PC-3 (cell line): Measurements from ENCODE around the gene IQCK.

Source experiments
- EZH2 ChIP-seq: fragments of 300-600 bp; sonication (generic); IDR thresholded peaks from one replicate; pipeline ENCODE4 v1.6.1; 2017; ENCODE audit warnings: antibody characterized with exemption, mild to moderate bottlenecking, low read length; ENCODE audit not compliant: unreplicated experiment
- EZH2phosphoT487 ChIP-seq: fragments of 300-600 bp; sonication (generic); IDR thresholded peaks from 2 replicates; pipeline ENCODE4 v1.6.1; 2018; ENCODE audit warnings: mild to moderate bottlenecking, antibody characterized with exemption, low read length, borderline replicate concordance
- TF ChIP-seq, protein P1 (sequence below): fragments of 300-600 bp; sonication (generic); conservative IDR thresholded peaks from 2 replicates; pipeline ENCODE4 v1.5.1; 2017; ENCODE audit warnings: antibody characterized with exemption, low read depth, mild to moderate bottlenecking, low read length

DNA sequence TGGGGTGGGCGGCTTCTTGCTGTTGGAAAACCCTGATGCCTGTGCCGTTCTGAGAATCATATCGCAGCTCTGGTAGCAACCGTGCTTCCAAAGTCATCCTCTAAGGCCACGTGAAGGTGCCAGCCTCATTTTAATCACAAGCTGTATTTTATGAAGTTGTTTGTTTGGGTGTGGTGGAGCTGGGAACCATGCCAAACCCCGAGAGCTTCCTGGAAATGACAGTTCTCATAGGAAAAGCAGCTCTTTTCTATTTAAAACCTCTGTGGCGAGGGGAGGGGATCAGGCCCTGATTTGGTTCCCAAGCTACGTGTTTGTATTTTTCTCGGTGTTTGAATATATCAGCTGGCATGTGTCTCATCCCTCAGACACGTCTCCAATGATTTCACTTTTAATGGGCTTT lies 21.7 kb upstream of the IQCK start:
- TF ChIP-seq, protein P1, sequence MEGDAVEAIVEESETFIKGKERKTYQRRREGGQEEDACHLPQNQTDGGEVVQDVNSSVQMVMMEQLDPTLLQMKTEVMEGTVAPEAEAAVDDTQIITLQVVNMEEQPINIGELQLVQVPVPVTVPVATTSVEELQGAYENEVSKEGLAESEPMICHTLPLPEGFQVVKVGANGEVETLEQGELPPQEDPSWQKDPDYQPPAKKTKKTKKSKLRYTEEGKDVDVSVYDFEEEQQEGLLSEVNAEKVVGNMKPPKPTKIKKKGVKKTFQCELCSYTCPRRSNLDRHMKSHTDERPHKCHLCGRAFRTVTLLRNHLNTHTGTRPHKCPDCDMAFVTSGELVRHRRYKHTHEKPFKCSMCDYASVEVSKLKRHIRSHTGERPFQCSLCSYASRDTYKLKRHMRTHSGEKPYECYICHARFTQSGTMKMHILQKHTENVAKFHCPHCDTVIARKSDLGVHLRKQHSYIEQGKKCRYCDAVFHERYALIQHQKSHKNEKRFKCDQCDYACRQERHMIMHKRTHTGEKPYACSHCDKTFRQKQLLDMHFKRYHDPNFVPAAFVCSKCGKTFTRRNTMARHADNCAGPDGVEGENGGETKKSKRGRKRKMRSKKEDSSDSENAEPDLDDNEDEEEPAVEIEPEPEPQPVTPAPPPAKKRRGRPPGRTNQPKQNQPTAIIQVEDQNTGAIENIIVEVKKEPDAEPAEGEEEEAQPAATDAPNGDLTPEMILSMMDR = no peak
- TF ChIP-seq EZH2 (no peak), EZH2phosphoT487 (no peak)
